ENCODE results near the gene COPG1.
"Not testable (repeated sequence)": the region's sequence is repeated elsewhere in the genome, so short reads cannot be mapped to it uniquely, and the experiment has no call there.

The COPG1 gene, protein sequence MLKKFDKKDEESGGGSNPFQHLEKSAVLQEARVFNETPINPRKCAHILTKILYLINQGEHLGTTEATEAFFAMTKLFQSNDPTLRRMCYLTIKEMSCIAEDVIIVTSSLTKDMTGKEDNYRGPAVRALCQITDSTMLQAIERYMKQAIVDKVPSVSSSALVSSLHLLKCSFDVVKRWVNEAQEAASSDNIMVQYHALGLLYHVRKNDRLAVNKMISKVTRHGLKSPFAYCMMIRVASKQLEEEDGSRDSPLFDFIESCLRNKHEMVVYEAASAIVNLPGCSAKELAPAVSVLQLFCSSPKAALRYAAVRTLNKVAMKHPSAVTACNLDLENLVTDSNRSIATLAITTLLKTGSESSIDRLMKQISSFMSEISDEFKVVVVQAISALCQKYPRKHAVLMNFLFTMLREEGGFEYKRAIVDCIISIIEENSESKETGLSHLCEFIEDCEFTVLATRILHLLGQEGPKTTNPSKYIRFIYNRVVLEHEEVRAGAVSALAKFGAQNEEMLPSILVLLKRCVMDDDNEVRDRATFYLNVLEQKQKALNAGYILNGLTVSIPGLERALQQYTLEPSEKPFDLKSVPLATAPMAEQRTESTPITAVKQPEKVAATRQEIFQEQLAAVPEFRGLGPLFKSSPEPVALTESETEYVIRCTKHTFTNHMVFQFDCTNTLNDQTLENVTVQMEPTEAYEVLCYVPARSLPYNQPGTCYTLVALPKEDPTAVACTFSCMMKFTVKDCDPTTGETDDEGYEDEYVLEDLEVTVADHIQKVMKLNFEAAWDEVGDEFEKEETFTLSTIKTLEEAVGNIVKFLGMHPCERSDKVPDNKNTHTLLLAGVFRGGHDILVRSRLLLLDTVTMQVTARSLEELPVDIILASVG

DNA sequence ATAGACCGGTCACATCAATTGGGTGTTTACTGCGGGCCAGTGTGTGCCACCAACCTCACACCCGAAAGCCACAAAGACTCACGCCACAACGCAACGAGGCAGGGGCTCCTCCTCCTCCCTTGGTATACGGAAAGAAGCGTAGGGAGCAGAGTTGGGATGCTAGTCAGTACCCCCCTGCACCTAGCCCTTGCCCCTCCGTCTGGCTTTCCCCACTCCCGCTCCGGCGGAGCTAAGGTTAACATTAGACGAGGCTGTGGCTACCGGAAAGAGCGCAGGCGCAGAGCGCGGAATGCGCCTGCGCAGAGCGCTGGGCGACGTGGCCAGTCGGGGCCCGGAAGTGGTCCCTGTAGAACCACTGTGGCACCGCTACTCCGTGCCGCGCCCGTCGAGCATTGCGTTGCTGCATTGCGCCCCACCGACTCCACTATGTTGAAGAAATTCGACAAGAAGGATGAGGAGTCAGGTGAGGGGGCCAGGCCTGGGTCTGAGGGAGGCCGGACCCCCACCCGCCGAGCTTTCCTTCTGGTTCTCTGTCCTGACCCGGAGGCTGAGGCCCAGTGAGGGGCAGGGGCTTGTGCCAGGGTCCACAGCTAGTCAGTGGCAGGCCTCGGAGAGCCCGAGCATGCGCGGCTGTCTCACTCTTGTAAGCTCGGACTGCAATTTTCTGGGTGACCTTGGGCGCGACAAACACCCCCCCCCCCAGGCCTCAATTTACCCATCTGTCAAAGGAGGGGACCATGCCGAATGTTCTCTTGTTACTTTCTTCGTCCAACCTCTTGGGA is at the start of gene COPG1:
Gene COPG1, plus strand, starts transcription at position 323 of the 782 bp plus-strand sequence. Its CDS starts 104 bp downstream, at position 427.
- peak; percentile 84 to 86 for DNase-seq (ENCODE audit: low read depth in 2 of 2)

DNA sequence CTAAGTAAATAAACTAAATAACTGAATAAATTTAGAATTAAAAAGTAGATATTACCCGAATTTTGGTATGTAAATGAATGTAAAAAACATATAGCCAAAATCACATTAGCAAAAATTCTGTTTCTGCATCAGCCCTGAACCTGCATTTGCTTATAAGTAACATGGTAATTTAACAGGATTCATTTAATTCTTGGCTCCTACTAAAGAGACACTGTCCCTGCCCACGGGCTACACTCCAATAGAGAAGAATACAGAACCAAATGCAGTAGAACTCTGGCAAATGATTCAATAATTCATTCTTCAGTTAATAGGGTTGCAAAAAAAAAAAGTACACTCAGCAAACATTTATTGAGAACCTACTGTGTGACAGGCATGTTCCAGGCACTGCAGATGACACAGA is 44.9 kb upstream of the COPG1 start:
- no peak for DNase-seq (ENCODE audit: low read depth in 2 of 2)

DNA sequence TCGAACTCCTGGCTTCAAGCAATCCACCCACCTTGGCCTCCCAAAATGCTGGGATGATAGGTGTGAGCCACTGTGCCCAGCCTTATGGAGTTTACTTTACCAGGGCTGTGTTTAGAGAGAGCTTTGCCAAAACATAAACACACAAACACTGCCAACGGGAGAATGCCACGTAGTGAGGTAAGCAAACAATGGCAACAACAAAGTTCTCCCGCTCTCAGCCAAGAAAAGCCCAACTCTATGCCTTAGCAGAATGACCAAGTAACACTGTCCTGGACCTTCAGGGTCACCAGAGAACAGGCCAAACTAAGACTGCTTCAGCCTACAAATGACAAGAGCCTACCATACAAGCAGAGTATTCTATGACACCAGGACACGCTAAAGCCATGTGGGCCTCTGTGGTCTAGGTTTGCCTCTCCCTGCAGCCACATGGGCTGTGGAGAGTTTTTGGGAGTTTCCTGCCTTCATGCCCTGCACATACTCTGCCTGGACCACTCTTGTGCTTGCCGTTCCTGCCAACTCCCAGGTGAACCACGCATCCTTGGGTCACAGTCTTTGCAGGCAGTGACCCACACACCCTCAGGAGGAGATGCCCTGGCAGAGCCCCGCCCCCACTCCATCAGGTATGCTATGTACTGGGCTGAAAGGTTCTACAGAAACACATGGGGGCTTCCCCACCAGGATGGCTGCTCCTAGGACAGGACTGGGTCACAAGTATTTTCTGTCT is 44.1 kb upstream of the COPG1 start:
- no peak for DNase-seq (ENCODE audit: low read depth in 2 of 2)

DNA sequence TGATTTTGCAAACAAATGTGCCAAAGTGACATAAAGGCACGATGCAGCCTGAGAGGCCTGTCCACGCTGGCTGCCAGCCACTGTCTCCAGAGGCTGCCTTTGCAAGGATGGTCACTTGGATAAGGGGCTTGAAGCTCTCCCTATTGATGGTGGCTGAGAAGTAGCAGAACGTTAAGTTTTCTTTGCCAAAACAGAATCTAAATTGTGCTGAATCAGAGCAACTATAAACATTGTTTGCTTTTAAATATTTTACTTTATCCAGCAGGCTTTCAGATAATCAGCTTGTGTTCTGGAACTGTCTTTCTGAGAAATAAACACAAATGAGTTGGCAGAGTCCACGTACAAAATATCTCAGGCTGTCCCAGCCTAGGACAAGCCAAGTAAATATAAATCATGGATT is 41.9 kb upstream of the COPG1 start:
- DNase-seq (ENCODE audit: low read depth in 2 of 2), result no peak

DNA sequence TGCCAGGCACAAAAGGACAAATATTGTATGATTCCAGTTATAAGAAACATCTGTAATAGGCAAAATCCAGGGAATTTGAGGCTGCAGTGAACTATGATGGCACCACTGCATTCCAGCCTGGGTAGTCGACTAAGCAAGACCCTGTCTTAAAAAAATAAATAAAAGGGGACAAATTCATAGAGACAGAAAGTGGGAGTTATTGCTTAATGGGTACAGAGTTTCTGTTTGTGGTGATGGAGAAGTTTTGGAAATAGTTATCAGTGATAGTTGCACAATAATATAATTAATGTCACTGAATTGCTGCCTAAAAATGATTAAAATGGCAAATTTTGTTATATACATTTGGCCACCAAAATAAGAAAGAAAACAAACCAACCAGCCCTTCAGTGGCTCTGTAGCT is 38.1 kb upstream of the COPG1 start:
- DNase-seq (ENCODE audit: low read depth in 2 of 2), result no peak

DNA sequence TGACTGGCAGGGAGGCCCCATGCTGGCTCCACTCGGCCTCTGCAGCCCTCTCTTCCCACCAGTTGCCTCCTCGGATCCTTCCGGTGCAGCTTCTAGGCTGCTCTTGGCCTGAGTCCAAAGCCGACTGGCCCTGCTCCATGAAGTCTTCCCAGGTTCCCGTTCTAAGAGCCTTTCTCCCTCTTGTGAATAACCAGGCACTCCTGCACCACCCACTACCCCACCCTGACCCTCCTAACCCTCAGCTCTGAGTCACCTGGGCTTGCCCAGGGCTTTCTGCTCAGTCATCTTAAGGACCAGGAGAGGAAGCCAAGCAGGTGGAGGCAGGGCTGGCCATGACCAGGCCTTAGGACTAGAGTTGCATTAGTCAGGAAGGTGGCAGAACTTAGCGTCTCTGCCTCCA is 37.6 kb upstream of the COPG1 start:
- no peak for DNase-seq (ENCODE audit: low read depth in 2 of 2)

DNA sequence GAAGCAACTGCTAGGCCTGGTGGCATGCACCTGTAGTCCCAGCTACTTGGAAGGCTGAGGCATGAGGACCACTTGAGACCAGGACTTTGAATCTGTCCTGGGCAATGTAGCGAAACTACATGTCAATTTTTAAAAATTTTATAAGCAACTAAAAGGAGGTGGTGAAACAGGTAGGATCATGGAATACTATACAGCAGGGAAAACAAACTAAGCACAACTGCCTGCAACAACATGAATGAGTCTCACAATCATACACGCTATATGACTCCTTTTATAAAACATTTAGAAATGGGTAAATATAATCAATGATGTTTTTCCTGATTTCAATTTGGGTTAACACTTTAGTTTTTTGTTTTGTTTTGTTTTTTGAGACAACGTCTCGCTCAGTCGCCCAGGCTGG is 36.2 kb upstream of the COPG1 start:
- DNase-seq (ENCODE audit: low read depth in 2 of 2), result no peak

DNA sequence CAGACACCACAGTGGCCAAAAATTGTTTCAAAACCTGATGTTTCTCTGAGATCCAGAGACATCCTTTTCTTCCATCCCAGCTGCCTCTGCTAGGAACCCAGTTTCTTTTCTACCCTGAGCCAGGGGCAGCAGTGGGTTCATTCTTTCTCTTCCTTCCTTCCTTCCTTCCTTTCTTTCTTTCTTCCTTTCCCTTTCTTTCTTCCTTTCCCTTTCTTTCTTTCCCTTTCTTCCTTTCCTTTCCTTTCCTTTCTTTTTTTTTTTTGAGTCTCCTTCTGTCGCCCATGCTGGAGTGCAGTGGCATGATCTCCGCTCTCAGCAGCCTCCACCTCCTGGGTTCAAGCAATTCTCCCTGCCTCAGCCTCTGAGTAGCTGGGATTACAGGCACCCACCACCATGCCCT is 30.7 kb upstream of the COPG1 start:
- no peak for DNase-seq (ENCODE audit: low read depth in 2 of 2)

DNA sequence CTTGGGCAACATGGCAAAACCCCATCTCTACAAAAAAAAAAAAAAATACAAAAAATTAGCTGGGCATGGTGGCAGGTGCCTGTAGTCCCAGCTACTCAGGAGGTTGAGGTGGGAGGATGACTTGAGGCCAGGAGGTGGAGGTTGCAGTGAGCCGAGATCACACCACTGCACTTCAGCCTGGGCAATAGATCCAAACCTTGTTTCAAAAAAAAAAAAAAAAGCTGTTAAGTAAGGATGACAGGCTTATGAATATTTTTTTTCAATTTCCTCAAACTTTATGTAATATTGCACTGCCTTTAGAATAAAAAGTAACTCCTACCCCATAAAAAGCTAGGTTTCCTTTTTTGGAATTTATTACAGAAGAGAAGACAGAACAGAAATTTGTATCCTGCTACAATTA is 25.0 kb upstream of the COPG1 start:
- not testable (repeated sequence) for DNase-seq (ENCODE audit: low read depth in 2 of 2)

DNA sequence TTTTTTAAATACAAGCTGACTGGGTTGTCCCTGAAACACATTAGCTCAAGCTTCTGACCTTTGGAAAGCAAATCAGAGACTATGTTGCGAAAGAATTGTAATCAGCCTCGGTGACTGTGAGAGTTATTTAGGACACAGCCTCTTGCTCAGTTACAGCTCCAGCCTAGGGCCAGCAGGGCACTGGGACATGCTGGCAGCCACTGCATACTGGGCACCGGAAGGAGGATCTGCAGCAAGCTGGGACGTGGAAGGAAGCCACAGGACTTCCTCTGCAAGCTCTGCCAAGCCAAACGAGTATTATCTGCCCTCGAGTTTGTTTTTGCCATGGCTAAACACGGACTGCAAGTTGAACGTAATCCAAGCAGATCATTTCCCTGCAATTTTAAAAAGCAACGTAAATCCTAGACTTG is 24.4 kb upstream of the COPG1 start:
- no peak for DNase-seq (ENCODE audit: low read depth in 2 of 2)

DNA sequence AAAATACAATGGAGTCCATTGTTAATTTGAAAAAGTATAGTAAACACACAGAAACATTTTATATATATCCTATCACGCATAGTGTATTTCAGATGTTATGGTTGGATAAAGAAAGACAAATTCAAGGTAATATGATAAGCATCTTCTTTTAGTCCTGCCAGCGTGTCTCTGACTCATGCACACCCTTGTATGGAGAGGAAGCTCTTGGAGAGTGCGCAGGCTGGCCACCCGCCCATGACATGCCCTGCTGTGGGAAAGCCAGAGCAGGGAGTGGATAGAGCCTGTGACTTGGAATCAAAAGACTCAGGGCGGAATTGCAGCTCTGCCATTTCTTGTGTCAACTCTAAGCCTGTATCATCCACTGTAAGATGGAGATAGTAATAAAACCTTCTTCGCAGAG is 23.0 kb upstream of the COPG1 start:
- no peak for DNase-seq (ENCODE audit: low read depth in 2 of 2)

DNA sequence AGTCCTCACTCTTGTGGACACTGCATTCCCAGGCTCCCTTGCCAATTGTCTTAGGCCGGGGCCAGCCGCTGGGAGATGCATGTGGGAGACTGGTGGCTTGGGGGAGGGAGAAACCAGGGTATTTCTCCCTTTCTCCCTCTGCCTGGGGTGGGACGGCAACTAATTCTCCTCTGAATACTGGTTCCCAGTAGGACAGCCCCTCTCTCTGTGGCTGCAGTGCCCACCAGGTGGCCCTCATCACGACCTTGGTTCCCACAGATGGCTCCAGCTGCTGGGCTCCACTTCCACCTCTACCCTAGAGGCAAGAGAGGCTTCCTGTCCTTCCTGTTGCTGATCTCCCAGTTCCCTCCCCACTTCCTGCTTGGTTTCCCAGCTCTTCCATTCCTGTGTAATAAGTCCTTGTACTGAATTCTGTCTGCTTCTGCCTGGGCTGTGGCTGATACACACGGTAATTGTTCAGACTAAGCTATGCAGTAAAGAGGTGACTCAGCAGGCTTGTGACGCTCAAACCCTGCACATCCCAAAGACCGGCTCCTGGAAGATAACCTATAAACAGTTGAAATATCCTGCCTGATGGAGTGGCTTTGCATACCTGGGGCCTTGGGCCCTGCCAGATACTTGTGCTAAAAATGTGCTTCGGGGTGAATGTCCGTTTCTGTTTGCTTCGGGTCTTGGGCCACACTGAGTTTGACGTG is 20.4 kb upstream of the COPG1 start:
- no peak for DNase-seq (ENCODE audit: low read depth in 2 of 2)

DNA sequence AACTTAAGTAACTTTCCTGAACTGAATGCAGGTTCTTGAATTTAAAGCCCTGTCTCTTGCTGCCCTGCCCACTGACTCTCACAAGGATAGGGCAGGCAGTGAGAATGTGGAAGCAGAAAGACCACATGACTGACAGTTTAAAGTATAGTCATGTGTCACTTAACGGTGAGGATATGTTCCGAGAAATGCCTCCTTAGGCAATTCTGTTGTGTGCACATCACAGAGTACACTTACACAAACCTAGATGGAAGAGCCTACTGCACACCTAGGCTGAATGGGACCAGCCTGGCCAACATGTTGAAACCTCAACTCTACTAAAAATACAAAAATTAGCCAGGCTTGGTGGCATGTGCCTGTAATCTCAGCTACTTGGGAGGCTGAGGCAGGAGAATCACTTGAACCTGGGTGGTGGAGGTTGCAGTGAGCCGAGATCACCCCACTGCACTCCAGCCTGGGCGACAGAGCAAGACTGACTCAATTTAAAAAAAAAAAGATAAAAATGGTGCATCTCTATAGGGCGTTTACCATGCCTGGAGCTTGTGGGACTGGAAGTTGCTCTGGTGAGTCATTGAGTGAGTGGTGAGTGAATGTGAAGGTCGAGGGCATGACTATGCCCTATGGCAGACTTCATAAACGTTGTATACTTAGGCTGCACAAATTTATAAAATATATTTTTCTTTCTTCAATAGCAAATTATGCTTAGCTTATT is 18.9 kb upstream of the COPG1 start:
- DNase-seq (ENCODE audit: low read depth in 2 of 2), result no peak

DNA sequence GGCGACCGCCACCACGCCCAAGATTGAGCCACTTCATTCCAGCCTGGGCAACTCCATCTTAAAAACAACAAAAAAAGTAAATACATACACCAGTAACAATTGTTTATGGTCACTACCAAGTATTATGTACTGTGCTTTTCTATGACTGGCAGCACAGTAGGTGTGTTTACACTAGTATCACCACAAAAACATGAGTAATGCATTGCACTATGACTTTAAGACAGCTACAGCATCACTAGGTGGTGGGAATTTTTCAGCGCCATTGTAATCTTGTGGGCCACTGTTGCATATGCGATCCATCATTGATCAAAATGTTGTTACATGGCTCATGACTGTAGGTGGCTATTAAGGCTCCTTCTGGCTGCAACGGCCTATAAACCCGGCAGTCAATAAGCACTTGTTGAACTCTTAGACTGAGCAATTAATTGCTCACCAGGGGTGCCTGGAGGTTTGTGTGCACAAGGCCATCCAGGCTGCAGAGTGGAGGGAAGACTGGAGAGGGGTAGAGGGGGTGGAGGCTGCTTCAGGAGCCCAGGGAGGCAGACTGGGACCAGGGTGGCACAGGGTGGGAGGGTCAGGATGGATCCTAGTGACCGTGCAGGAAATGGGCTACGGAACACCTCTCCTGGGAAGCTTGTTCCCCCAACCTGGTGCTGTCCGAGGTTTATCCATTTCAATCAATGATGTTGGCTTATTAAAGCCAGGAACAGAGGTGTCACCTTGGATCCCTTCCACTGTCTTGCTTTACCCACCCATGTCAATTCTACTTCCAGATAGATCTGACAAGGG is 17.9 kb upstream of the COPG1 start:
- no peak for DNase-seq (ENCODE audit: low read depth in 2 of 2)

DNA sequence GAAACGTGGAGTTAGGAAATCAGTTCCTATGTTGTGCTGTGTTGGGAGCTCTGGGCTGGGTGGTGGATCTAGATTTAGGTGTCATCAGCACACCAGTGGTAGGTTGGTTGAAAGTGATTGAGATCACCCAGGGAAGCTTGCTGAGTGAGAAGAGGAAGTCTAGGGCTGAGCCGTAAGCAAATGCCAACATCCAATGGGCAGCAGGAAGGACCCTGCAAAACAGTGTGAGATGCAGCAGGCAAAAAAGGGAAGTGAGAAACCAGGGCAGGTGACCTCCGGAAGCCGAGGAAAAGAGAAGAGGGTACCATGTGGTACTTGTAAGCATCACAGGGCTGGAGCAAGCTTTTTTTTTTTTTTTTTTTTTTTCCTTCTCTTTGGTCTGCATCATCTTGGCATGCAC is 15.9 kb upstream of the COPG1 start:
- DNase-seq (ENCODE audit: low read depth in 2 of 2), result no peak

DNA sequence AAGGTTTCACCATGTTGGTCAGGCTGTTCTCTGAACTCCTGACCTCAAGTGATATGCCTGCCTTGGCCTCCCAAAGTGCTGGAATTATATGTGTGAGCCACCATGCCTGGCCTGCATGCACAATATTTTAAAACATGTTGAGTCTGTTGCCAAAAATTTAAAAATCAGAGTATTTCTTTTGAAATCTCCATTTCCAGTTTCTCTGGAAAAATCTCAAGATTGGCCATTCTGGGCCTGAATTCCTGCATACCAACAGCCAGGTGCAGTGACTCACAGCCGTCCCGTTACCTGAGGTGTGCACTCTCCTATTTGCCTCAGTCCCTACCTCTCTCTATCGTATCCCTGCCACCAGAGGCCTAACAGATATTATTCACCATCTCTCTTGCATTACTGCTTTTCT is 15.0 kb upstream of the COPG1 start:
- no peak for DNase-seq (ENCODE audit: low read depth in 2 of 2)

DNA sequence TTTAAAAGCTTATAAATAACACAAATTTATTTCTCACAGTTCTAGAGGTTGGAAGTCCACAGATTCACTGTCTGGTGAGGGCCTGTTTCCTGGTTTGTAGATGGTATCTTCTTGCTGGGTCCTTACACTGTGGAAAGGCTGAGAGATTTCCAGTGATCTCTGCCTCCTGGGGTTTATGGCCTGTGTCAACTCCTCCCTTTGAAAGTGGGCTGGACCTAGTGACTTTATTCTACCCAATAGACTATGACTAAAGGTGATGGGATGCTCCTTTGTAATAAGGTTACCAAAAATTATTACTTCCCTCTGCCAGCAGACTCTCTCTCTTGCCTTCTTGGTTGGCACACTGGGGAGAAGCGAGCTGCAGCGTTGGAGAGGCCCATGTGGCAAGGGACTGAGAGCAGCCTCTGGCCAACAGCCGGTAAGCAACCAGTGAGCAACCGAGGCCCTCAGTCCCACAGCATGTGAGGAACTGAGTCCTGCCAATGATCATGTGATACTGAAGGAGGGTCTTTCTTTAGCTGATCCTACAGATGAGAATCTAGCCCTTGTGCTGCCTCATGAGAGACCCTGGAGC is 14.0 kb upstream of the COPG1 start:
- DNase-seq (ENCODE audit: low read depth in 2 of 2), result no peak

DNA sequence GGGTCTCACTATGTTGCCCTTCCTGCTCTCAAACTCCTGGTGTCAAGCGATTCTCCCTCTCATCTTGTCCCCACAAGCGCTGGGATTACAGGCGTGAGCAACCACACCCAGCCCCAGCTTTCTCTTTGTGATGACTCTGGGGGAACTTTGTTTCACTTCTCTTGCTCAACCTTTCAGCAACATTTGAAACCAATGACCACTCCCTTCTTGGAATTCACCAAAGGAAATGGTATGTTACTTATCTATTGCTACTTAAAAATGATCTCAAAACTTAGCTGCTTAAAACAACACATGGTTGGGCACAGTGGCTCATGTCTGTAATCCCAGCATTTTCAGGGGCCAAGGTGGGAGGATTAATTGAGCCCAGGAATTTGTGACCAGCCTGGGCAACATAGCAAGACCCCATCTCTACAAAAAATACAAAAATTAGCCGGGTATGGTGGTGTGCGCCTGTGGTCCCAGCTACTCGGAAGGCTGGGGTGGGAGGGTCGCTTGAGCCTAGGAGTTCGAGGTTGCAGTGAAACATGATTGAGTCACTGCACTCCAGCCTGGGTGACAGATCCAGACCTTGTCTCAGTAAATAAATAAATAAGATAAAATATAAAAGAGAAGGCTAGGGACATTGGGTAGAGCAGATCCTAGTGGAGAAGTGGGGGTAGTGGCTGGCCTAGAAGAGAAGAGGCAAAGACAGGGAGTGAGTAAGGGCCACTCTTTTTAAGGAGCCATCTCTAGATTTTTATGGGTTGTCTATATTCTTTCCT is 10.3 kb upstream of the COPG1 start:
- peak in 1 of 2 donors; percentile 25 for DNase-seq (ENCODE audit: low read depth in 2 of 2)

All from stimulated activated CD8-positive, alpha-beta memory T cell treated with anti-CD3 and anti-CD28 coated beads, Interleukin-15, amount 100 ng/mL, for 48 hours (primary cell).